Astrocyte (in vitro differentiated cells and primary cell): ENCODE results near the gene SLC1A3. TPM values are rescaled to one million over a fixed set of nuclear protein-coding genes. Genes with fewer than 3 reads are reported as not detected.
"Not testable (repeated sequence)": the region's sequence is repeated elsewhere in the genome, so short reads cannot be mapped to it uniquely, and the experiment has no call there.

ENCODE experiments used
- DNase-seq: peaks from one replicate; pipeline ENCODE4 v3.0.0-alpha.2; 2010; ENCODE audit warnings: low read depth
- FAIRE-seq: peaks from 2 replicates; lab custom pipeline; 2011; peaks lifted over from hg19 to GRCh38; lab: Jason Lieb, UNC
- H2AFZ ChIP-seq: 2 replicates; pipeline ENCODE4 v1.6.0; 2012; ENCODE audit warnings: low read depth, low read length, inconsistent platforms
- H3K27ac ChIP-seq: 2 replicates; pipeline ENCODE4 v1.5.1; 2011; ENCODE audit warnings: low read depth, low read length, inconsistent platforms
- H3K27me3 ChIP-seq: 2 replicates; pipeline ENCODE4 v1.6.0; 2011; ENCODE audit warnings: low read length, inconsistent platforms; ENCODE audit not compliant: insufficient read depth
- H3K36me3 ChIP-seq: 2 replicates; pipeline ENCODE4 v1.5.1; 2011; ENCODE audit warnings: low read length, inconsistent platforms; ENCODE audit not compliant: insufficient read depth
- H3K4me1 ChIP-seq: 2 replicates; pipeline ENCODE4 v1.5.1; 2011; ENCODE audit warnings: low read length, inconsistent platforms; ENCODE audit not compliant: insufficient read depth
- H3K4me2 ChIP-seq: 2 replicates; pipeline ENCODE4 v1.6.0; 2012; ENCODE audit warnings: low read length, inconsistent platforms
- H3K4me3 ChIP-seq: 2 replicates; pipeline ENCODE4 v1.5.1; 2011; ENCODE audit warnings: low read depth, mild to moderate bottlenecking, low read length, inconsistent platforms; ENCODE audit not compliant: insufficient read depth
- H3K79me2 ChIP-seq: 2 replicates; pipeline ENCODE4 v1.6.0; 2012; ENCODE audit warnings: mild to moderate bottlenecking, low read length, inconsistent platforms; ENCODE audit not compliant: insufficient read depth
- H3K9ac ChIP-seq: 2 replicates; pipeline ENCODE4 v1.6.0; 2012; ENCODE audit warnings: mild to moderate bottlenecking, low read length, inconsistent platforms
- H3K9me3 ChIP-seq: 2 replicates; pipeline ENCODE4 v1.5.1; 2012; ENCODE audit warnings: low read depth, mild to moderate bottlenecking, low read length, inconsistent platforms; ENCODE audit not compliant: insufficient read depth
- H4K20me1 ChIP-seq: 2 replicates; pipeline ENCODE4 v1.6.0; 2012; ENCODE audit warnings: low read length, inconsistent platforms; ENCODE audit not compliant: insufficient read depth
- H3K27ac Mint-ChIP-seq: one replicate; pipeline ENCODE4 v1.8.0; 2021; ENCODE audit warnings: mild to moderate bottlenecking, mixed read lengths; ENCODE audit not compliant: unreplicated experiment
- H3K27me3 Mint-ChIP-seq: one replicate; pipeline ENCODE4 v1.8.0; 2021; ENCODE audit warnings: low read depth, mixed read lengths; ENCODE audit not compliant: unreplicated experiment
- H3K36me3 Mint-ChIP-seq: one replicate; pipeline ENCODE4 v1.8.0; 2021; ENCODE audit warnings: low read depth, mixed read lengths; ENCODE audit not compliant: unreplicated experiment
- H3K4me1 Mint-ChIP-seq: one replicate; pipeline ENCODE4 v1.8.0; 2021; ENCODE audit warnings: low read depth, mixed read lengths; ENCODE audit not compliant: unreplicated experiment
- H3K4me3 Mint-ChIP-seq: one replicate; pipeline ENCODE4 v1.8.0; 2021; ENCODE audit warnings: mild to moderate bottlenecking, moderate library complexity, mixed read lengths; ENCODE audit not compliant: unreplicated experiment
- H3K9me3 Mint-ChIP-seq: one replicate; pipeline ENCODE4 v1.8.0; 2021; ENCODE audit warnings: mild to moderate bottlenecking, mixed read lengths; ENCODE audit not compliant: unreplicated experiment
- CTCF ChIP-seq: IDR thresholded peaks from 2 replicates; pipeline ENCODE4 v1.5.1; 2011; ENCODE audit warnings: low read depth, mild to moderate bottlenecking, inconsistent platforms, low read length, moderate library complexity; ENCODE audit not compliant: insufficient read depth
- EZH2 ChIP-seq: IDR thresholded peaks from 2 replicates; pipeline ENCODE4 v1.6.1; 2012; ENCODE audit warnings: mild to moderate bottlenecking, low read length, inconsistent platforms; ENCODE audit not compliant: insufficient read depth
- total RNA-seq: library from RNA; stranded (reverse); gene quantifications from 2 replicates; pipeline ENCODE4 v1.2.1, GENCODE V29; 2021

Gene SLC1A3
- total RNA-seq, 1 donor from 2014 or later, result 23.8 TPM

GRCh38 chr5:36643162-36643561, 36.8 kb downstream of the SLC1A3 start:
- Histone ChIP-seq H3K4me3 (no peak overlapping the region), H4K20me1 (no peaks in the 10 kb centered on the region), H3K4me1 (peaks cover 19% of the 10 kb centered on the region), H3K4me2 (no peak overlapping the region), H3K27ac (no peak overlapping the region), H3K79me2 (no peaks in the 10 kb centered on the region), H3K9ac (no peak overlapping the region), H2AFZ (no peak overlapping the region), H3K9me3 (no peaks in the 10 kb centered on the region), H3K27me3 (no peaks in the 10 kb centered on the region), H3K36me3 (no peaks in the 10 kb centered on the region)
- TF ChIP-seq CTCF, result no peak
- no peak for TF ChIP-seq EZH2
- Mint-ChIP-seq H3K9me3 (no peaks in the 10 kb centered on the region), H3K36me3 (peaks cover 3% of the 10 kb centered on the region), H3K4me1 (peaks cover 52% of the 10 kb centered on the region), H3K27ac (no peak overlapping the region), H3K27me3 (no peaks in the 10 kb centered on the region), H3K4me3 (no peak overlapping the region)
- FAIRE-seq, result no peak
- no peak for DNase-seq

GRCh38 chr5:36643841-36644240, 37.4 kb downstream of the SLC1A3 start:
- not testable (repeated sequence) for H3K9ac ChIP-seq, H3K4me2 ChIP-seq, H3K4me3 ChIP-seq, FAIRE-seq, H3K27ac ChIP-seq, H2AFZ ChIP-seq, H3K27me3 Mint-ChIP-seq, H3K36me3 ChIP-seq, H4K20me1 ChIP-seq, H3K9me3 ChIP-seq, H3K36me3 Mint-ChIP-seq, H3K4me3 Mint-ChIP-seq, H3K27ac Mint-ChIP-seq, DNase-seq, H3K27me3 ChIP-seq, H3K9me3 Mint-ChIP-seq, H3K79me2 ChIP-seq
- peaks cover 50% of the 10 kb centered on the region for H3K4me1 Mint-ChIP-seq
- peaks cover 19% of the 10 kb centered on the region for H3K4me1 ChIP-seq

GRCh38 chr5:36644727-36645126, 38.3 kb downstream of the SLC1A3 start:
- Mint-ChIP-seq H3K27ac (peak overlapping the region; percentile 71), H3K9me3 (no peaks in the 10 kb centered on the region), H3K4me1 (peaks cover 43% of the 10 kb centered on the region), H3K36me3 (peaks cover 3% of the 10 kb centered on the region), H3K27me3 (no peaks in the 10 kb centered on the region), H3K4me3 (no peak overlapping the region)
- Histone ChIP-seq H4K20me1 (no peaks in the 10 kb centered on the region), H2AFZ (no peak overlapping the region), H3K36me3 (no peaks in the 10 kb centered on the region), H3K79me2 (no peaks in the 10 kb centered on the region), H3K4me2 (no peak overlapping the region), H3K4me1 (peaks cover 19% of the 10 kb centered on the region), H3K4me3 (no peak overlapping the region), H3K27ac (no peak overlapping the region), H3K9me3 (no peaks in the 10 kb centered on the region), H3K27me3 (no peaks in the 10 kb centered on the region), H3K9ac (no peak overlapping the region)
- TF ChIP-seq CTCF (no peak), EZH2 (no peak)
- FAIRE-seq (no peak), DNase-seq (peak; percentile 83)
